Superior temporal gyrus (tissue), 1 donor: Measurements from ENCODE around the gene MAP3K5.
A peak's percentile ranks its signal among the peaks of the same experiment; 100 is the strongest.
"Not testable (repeated sequence)": the region's sequence is repeated elsewhere in the genome, so short reads cannot be mapped to it uniquely, and the experiment has no call there.

Experiments used
- DNase-seq: peaks from one replicate; pipeline ENCODE4 v3.0.0-alpha.2; 2016; ENCODE audit errors: extremely low spot score

Gene MAP3K5

GRCh38 chr6:136791296-136792094 is 782 bp downstream of the MAP3K5 start:
- DNase-seq = no peak

GRCh38 chr6:136790411-136791295 is 1.6 kb downstream of the MAP3K5 start:
- DNase-seq = peak; percentile 62

- DNase-seq = not testable (repeated sequence)
Observed at GRCh38 chr6:136789440-136789839, 2.8 kb downstream of the MAP3K5 start.

- DNase-seq = no peak
Observed at GRCh38 chr6:136788069-136788902, 4.0 kb downstream of the MAP3K5 start.

- DNase-seq = no peak
Observed at GRCh38 chr6:136787726-136788068, 4.6 kb downstream of the MAP3K5 start.

GRCh38 chr6:136786658-136787057 is 5.6 kb downstream of the MAP3K5 start:
- DNase-seq = no peak

- DNase-seq = peak; percentile 37
Observed at GRCh38 chr6:136784910-136785746, 7.1 kb downstream of the MAP3K5 start.

- DNase-seq = peak; percentile 56
Observed at GRCh38 chr6:136784271-136784664, 8.0 kb downstream of the MAP3K5 start.

GRCh38 chr6:136783495-136784270 is 8.6 kb downstream of the MAP3K5 start:
- DNase-seq = no peak

GRCh38 chr6:136783021-136783420 is 9.3 kb downstream of the MAP3K5 start:
- no peak for DNase-seq

GRCh38 chr6:136782021-136782770 is 10.1 kb downstream of the MAP3K5 start:
- DNase-seq = no peak

GRCh38 chr6:136780972-136781371 is 11.3 kb downstream of the MAP3K5 start:
- DNase-seq = peak; percentile 35

GRCh38 chr6:136779682-136780081 is 12.6 kb downstream of the MAP3K5 start:
- no peak for DNase-seq

- DNase-seq = peak; percentile 45
Observed at GRCh38 chr6:136777651-136778050, 14.6 kb downstream of the MAP3K5 start.

GRCh38 chr6:136775548-136775947 is 16.7 kb downstream of the MAP3K5 start:
- DNase-seq = no peak

- no peak for DNase-seq
Observed at GRCh38 chr6:136775081-136775480, 17.2 kb downstream of the MAP3K5 start.

GRCh38 chr6:136774228-136775041 is 17.8 kb downstream of the MAP3K5 start:
- no peak for DNase-seq

GRCh38 chr6:136773473-136773796 is 18.8 kb downstream of the MAP3K5 start:
- no peak for DNase-seq
